NCI-H2171 treated with DMSO at 0.1 percent for 48 hours (cell line): ENCODE measurements around the gene SLC39A11.

Experiments
- DNase-seq: peaks from one replicate; lab custom pipeline; 2025; lab: John Stamatoyannopoulos, UW

The SLC39A11 gene

DNA sequence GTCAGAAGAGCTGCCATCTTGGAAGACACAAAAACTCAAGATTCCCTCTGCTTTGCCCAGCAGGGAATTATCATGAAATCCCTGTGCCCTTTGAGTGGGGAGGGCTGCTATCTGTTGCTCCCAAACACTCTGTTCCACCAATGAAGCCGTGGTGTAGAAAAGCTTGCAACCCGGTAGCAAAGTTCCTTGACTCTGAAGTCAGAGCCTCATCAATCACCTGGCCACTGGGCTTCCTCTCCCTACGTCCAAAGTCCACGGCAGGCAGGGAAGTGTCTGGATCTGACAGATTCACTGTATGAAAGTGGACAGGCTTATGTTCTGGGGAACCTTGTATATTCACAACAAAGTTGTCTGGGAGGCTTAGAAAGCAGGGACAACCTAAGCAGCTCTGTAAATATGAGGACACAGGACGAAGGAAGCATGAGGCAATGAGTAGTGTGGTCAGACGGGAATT lies 343.3 kb downstream of the SLC39A11 start:
- DNase-seq: no peak

DNA sequence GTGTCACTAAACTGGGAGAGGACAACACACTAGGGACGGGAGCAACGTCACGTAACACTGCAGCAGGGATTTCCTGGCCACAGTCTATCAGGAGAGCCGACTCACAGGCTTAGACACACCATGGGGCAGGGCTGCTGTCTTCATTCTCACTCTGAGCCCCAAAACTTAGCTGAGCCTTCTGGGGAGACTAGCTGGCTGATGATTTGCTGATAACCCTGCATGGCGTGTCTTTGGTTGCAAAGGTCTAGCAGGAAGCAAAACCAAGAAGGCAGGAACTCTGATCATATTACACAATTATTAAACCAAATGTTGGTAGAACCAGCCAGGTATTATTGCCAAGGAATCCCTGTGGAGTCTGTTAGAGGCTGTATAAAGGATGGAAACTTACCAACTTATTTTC lies 345.0 kb downstream of the SLC39A11 start:
- peak; percentile 19 for DNase-seq

DNA sequence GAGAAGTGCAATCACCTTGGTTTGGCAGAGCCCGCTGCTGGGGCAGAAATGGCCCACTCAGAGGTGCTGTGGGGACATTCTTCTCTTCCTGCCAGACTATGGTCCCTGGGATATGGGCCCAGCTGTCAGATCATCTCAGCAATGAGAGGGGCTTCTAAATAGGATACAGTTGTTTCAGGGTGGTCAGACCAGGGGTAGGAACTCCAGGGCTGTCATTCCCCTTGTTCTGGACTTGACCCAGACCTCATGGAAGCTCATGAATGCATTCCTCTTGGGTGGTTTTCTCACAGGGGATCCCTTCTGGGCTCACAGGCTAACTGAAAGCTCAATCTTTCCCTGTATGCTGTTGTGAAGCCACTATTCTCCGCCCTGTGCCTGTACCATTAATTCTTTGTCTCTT lies 347.2 kb downstream of the SLC39A11 start:
- no peak for DNase-seq

DNA sequence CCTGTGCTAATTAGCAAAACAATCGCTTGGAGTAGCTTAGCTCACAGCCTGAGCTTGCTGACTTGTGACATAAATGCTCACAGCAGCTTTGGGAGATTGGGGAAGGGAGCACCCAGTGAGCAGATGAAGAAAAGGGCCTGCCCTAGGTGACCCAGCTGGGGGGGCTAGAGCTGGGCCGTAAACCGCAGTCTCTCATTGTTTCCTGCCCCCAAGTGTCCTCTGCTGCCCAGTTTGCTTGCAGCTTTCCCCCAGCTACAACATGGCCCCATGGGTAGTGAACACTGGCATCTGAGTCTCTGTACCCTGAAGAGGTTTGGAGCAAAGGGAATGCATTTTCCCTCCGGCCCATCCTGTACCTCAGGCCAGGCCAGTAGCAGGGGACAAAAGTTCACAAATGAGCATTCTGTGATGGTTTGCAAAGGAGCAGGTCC lies 349.4 kb downstream of the SLC39A11 start:
- DNase-seq: no peak

DNA sequence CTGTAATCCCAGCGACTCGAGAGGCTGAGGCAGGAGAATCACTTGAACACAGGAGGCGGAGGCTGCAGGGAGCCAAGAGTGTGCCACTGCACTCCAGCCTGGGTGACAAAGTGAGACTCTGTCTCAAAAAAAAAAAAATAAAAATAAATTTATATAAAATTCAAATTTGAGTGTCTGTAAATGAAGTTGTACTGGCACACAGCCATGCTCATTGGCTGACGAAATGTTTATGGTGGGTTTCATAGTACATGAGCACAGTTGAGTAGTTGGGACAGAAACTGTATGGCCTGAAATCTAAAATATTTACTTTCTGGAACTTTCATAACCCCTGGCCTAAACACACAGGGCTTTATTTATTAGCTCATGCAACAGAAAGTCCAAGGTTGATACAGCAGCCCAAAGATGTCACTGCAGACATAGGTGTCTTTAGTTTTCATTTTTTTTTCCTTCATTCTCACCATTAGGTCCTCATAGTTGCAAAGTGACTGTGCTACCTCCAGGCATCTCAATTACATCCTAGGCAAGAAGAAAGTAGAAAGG lies 355.3 kb downstream of the SLC39A11 start:
- no peak for DNase-seq

DNA sequence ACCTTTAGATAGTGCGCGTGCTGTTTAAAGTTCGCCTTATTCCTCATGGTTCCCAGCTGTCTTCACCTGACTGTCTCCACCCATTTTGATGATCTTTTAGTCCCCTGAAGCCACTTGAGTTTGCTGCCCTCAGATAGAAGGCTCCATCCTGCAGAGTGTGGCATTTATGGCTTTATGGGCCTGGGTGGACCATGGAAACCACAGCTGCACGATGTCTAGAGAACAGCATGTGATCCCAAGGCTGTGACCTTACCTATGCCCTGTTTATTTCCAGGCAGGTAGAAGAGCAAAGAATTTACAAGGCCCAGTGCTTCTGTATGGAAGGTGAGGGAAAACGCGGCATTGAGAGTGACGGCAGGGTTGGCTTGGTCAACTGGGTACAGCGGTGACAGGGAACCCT lies 356.9 kb downstream of the SLC39A11 start:
- DNase-seq: no peak

DNA sequence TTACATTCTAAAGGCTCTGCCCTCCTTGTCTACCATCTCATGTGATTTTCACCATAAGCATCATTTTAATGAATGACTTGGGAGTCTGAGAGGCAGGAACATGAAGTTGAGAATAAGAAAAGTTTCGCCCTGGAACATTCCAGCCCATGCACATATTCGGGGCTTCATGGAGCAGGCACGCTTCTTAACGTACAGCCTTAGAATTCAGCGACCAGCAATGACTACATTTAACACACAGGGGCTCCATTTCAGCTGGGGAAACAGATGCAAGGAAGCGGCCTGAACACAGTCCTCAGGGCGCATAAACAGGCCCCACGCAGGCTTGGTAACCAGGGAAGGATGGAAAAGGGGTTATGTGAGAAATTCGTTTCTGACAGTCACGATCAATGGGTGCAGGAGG lies 357.4 kb downstream of the SLC39A11 start:
- no peak for DNase-seq

DNA sequence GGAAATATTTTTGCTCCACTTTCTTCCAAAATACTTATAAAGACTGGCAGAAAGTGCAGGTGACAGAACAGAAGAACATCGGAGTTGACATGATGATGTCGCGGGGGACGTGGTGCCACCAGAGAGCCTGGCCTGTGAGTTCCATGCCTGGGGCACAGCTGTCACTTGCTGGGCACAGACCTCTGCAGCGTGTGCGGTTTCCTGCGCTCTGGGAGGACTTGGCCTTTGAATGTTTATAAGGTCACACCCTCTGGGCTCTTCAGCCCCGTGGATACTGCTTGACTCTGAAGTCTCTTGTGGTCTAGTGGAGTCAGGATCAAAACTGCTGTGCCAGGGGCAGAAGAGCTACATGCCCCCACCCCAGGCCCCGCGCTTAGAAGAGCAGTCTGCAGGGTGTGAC lies 357.9 kb downstream of the SLC39A11 start:
- no peak for DNase-seq

DNA sequence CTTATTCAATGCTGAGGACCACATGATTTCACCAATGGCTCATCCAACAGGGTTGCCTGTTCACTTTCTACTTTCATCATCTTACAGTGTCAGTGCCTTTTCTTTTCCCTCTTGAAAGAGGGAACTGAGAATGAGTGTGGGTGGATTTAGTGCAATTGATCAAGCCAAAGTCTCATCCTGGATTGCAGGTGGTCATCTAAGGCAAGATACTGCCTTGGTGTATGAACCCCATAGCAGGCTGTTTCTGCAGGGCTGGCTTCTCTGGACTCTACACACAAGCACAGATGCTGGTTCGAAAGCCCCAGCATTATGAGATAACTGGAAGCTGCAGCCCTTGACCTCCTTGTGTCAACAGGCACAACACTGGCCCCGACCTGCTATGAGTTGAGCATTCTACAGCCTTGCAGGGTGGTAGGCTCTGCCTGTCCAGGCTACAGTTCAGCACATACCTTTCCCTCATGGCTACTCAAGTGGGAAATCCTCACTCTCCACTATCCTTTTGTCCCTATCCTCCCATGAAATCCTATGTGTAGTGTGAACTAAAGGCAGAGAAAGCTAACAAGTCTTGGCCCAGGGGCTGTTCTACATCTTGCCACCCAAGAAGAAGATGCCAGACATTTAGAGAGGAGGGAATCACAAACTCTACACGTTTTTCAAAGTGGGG lies 358.7 kb downstream of the SLC39A11 start:
- DNase-seq: no peak

DNA sequence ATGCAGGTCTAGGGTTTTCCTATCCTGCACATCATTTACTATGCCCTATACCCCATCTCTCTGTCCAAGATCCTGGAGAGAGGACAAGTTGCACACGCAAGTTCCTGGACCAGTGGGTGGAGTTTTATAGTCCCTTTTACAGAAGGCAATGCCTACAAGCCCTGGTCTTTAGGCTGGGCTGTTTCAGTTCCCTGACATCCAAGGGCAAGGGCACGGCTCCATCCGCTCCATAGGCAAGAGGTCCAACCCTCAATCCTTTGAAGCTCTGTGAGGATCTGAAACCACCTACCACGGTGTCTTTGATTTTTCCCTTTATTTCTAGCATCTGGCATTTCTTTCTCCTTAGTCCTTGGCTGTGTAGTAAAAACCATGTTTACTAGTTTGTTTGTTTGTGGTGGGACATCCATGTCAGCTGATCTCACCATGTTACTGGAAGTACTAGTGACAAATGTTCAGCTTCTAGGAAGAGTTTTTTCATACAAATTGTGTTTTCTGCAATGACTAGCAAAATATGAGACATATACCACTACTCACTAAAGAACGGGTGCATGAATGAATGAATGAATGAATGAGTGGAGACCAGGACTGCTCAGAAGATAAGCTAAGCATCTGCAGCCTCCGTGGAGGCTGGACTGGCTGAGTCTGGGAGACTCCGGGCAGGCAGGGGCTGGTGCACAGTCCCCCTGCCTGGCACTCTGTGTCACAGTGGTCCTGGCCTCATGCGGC lies 359.4 kb downstream of the SLC39A11 start:
- no peak for DNase-seq

DNA sequence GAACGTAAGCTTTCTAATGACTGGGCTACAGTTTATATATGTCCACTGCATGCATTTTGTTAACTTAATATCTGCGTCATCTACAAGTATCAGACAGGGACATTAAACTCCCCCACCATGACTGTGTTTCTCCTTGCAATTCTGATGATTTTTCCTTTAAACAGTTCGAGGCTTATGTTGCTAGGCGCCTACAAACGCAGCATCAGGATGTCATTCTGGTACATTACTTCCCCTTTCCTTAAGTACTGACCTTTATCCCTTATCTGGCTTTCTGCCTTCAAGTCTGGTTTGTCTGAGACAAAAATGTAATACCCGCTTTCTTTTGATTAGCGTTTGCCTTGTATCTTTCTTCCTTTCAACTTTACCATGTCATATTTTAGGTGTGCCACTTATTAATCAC lies 362.4 kb downstream of the SLC39A11 start:
- DNase-seq: no peak

DNA sequence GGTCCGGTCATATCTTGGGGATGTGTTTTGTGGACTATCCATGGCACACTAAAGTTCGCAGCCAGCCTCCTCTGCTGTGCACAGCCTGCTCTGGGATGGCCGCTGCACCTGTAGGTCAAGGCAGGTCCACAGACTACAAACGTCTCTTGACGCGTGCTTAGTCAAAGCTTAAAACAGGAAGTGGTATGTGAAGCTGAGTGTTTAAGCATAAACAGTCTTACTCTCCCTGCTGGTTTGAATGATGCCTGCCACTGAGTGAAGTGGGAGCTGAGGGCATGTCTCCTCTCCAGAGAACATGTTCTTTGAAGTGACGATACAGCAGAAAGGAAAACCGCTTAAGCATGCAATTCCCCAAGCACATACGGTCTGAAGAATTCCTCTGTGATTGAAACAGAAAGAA lies 365.6 kb downstream of the SLC39A11 start:
- DNase-seq: no peak

DNA sequence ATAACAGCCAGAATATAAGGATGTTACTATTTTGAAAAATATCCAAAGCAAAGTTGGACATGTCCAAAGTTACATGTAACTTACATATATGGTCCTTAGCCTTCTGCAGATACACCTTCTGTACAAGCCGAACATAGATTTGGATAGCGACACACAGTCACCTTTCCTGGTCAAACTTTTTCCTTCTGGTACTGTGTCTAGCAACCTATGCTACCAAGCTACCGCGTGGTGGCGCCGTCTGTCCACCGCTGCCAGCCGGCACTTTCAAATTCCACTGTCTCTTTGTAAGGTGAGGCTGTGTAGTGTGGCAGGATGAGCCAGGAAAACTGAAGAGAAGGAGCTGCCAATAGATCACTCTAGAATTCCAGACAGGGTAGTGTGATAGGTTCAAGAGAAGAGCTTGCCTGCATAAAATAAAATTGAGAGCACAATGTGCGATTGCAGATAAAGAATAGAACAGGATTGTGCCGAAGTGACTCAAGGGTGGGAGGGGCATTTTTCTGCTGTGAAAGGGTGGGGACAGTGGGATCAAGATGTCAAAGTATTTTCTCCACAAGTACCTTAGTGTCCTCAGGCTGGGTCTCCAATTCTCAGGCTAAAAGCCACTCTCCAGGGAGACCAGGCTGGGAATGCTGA lies 366.9 kb downstream of the SLC39A11 start:
- DNase-seq: peak; percentile 78

DNA sequence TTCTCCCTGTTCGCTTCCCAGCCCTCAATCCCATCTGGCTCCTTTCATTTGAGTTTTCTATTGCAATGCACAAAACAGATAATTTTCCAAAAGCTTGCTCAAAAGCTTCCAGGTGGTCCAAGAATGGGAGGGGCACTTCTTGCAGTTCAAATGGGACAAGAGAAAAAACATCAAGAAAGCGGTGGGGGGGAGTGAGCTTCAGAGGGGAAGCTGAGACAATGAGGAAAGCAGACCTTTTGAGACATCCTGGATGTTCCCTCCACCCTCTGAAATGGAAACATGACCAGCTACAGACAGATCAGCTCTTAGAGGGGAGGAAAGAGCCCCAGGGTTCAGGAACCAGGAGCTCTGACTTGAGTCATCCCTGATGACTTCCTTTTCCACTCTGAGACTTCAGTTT lies 368.2 kb downstream of the SLC39A11 start:
- no peak for DNase-seq

DNA sequence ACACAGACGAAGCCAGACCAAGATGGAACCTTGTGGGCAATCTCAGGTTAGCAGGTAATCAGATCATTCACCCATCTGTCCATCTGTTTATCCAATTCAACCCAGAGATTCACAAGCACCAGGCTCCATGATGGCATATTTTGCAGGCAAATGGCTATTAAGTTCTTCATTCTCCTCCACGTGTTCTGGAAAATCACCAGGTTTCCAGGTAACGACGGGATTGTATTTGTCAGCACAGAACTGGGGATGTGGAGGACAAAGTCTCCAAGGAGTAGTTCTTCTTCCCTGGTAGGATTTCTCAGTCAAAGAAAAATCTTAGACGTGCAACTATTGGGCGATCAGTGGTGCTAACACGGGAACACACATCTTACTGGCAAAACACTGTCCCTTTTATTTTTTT lies 368.8 kb downstream of the SLC39A11 start:
- DNase-seq: peak; percentile 69

DNA sequence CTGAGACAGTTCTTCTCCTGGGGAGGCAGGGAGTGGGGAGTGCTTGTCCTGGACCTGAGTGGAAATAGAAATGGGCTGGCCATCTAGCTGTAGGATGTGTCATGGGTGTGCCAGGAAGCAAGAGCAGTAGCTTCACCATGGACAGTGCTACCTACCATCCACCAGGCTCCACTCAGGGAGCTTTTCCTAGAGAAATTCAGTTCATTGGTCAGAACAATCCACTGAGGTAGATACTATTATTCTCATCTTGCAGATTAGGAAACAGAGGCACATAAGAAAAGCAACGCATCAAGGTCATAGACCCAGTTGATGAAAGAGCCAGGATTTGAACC lies 372.0 kb downstream of the SLC39A11 start:
- no peak for DNase-seq

DNA sequence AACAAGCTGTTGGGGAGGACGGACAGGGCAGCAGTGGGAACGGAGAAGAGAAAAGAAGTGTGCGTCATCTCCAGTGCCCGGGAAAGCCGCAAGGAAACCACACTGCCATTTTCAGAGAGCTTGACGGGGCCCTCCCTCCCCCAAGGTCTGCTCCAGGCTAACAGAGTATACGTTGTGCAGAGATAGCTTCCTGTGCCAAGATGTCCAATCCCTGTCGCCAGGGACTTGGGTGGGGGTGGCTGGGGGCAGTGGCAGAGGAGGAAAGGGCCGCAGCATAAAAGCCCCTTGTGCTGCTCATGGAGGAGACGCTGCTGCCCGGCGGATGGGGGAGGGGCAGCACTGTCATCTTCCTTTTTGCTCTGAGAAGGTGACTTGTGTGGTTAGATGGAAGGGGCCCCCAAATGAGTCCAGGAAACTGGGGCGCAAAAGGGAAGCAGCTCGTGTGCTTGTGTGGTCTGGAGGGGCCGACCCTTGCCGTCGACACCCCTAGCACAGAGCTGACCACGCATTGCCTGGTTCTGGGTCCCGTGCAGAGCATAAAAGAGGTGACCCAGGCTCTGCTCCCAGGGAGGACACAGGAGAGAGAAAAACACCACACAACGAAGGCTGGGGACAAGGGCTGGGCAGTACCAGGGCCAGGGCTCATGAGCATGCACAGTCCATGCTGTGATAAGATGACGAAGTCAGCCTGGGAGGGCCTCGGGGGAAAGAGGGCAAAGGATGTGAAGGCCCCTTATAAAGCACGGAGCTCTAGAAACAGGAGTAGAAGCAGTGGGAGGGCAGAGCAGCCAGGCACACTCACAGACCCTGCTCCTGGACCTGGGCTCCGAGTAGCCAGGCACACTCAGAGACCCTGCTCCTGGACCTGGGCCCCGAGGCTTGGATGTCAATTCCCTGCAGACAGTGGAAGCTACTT lies 372.7 kb downstream of the SLC39A11 start:
- no peak for DNase-seq

DNA sequence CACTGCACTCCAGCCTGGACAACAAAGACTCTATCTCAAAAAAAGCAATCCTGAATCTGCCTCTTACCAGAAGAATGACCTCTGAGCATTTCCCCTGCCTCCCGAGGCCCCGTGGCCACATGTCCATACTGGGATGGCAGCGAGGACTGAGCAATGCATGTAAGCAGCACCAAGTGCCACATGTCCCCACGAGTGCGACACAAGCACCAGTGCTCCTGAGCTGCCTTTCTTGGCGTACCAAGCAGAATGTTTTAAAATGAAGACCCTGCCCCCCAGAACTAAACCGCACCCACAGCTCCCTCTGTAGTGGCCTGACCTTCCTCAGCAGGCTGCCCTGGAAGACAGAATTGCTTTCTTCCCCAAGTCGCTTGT lies 373.3 kb downstream of the SLC39A11 start:
- no peak for DNase-seq

DNA sequence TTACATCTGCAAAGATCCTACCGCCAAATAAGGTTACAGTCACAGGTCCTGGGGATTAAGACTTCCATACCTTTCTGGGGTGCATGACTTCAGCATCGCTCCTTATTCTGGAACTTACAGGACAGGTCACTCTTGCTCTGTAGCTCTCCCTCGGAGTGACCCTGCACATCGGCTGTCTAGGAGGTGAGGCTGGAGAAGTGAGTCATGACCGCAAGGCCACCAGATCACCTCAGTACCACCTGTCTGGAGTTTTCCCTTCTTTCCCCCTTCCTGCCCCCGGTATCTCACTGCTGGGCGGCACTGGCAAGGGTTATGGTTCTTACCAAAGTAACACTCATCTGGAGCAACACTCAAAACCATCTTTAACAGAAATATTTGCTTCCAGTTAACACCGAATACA lies 374.8 kb downstream of the SLC39A11 start:
- no peak for DNase-seq

DNA sequence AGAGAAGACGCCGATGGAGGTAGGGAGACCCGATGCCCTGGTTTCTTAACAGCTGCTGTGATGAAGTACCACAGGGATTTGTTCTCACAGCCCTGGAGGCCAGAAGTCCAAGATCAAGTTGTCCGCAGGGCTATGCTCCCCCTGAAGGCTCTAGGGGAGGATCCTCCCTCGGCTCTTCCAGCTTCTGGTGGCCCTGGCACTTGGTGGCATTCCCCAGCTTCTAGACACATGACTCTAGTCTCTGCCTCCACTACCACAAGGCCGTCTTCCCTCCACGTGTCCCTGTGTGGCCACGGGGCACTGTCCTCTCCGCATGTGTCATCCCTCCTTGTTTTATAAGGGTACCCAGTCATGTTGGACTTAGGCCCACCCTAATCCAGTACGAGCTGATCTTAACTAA lies 375.2 kb downstream of the SLC39A11 start:
- no peak for DNase-seq

DNA sequence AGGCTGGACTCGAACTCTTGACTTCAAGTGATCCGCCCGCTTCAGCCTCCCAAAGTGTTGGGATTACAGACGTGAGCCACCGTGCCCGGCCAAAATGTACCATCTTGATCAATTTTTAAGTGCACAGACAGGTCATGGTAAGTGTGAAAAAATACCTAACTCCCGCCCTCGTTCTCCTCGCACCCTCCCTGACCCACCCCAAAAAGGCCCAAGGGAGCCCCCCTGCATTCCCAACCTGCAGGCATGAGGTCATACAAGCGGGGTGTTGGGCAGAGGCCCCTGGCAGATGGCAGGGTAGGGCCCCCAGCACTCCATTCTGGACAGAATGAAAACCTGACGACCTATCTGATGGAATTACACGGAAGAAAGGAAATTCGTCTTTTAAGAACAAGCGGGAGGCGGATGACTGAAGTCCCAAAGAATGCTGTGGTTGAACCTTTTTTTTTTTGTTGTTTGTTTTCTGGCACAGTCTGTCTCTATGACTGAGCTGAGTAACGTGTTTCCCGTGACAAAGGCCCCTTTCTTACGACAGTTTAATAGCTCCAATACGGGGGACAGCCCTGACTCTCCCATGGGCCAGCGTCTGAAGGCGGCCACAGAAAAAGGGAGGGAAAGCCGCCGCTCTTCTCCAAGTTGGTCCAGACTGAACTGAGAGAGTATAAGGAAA lies 376.4 kb downstream of the SLC39A11 start:
- DNase-seq: peak; percentile 14
